ENCODE measurements around the gene CDK5RAP2. TPM values are rescaled to one million over a fixed set of nuclear protein-coding genes. Genes with fewer than 3 reads are reported as not detected.

Gene CDK5RAP2
- total and polyA plus RNA-seq, 2 experiments from 2014 or later, result 23.9 to 30.9 TPM

DNA sequence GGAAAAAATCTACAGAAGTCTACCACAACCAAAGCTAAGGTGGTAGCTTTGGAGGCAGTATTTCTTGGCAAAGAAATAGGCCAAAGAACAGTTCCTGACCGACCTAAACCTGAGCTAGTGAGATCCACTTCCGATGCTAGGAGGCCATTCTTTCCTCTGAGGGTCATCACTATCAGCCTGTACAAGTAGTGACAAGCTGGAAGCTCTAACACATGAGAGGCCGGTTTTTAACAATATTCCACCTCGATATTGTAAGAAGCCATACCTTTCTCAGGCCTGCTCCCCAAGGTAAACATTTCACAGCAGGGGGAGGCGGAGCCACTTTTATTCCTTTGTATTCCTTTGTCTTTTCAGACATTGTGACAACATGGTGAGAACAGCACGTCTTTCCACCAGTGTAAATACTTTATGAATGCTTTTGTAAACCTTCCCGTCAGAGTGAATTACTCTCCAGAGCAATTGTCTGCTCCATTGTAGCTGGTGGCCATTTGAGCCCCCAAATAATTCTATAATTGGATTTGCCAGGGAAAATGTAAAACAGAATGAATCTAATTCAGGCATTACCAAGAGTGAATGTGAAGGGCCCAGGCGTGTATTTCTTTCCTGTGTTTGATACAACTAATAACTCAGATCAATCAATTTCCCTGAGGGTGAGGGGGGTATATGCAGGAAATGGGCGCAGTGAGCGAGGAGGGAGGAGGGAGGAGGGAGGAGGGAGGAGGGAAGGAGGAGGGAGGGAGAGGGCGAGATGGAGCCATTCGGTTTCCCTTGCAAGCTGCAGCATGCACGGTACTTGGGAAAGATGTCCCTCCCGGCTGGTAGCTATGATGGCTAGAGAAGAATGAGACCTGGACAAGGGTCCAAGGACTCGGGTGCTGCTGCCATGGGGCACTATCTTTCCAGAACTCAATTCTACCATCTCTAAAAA lies 166.6 kb downstream of the CDK5RAP2 start:
- Histone ChIP-seq H3K9me2 (replicated peaks; ENCODE audit: insufficient read depth) (no peaks in the 10 kb centered on the region), H3K27ac (peak overlapping the region; percentile 89), H3K79me2 (no peaks in the 10 kb centered on the region), H3K4me2 (no peak overlapping the region), H3K36me3 (replicated peaks; ENCODE audit: insufficient read depth, low read depth) (no peaks in the 10 kb centered on the region), H3K4me3 (no peak overlapping the region), H3K9me3 (ENCODE audit: low read depth) (no peaks in the 10 kb centered on the region), H3K4me1 (ENCODE audit: insufficient read depth) (peaks cover 23% of the 10 kb centered on the region), H2AFZ (no peak overlapping the region), H4K20me1 (ENCODE audit: insufficient read depth, poor library complexity, severe bottlenecking) (no peaks in the 10 kb centered on the region), H3K27me3 (no peaks in the 10 kb centered on the region)
- WGBS (ENCODE audit: low lambda C conversion rate, missing lambda C conversion rate), result 64% methylated on average over 12 of the region's 15 CpGs
- no peak for DNase-seq (ENCODE audit: low spot score)
- TF ChIP-seq EZH2 (IDR thresholded peaks at IDR 0.05; ENCODE audit: borderline replicate concordance), result no peak
- TF ChIP-seq, protein P1, sequence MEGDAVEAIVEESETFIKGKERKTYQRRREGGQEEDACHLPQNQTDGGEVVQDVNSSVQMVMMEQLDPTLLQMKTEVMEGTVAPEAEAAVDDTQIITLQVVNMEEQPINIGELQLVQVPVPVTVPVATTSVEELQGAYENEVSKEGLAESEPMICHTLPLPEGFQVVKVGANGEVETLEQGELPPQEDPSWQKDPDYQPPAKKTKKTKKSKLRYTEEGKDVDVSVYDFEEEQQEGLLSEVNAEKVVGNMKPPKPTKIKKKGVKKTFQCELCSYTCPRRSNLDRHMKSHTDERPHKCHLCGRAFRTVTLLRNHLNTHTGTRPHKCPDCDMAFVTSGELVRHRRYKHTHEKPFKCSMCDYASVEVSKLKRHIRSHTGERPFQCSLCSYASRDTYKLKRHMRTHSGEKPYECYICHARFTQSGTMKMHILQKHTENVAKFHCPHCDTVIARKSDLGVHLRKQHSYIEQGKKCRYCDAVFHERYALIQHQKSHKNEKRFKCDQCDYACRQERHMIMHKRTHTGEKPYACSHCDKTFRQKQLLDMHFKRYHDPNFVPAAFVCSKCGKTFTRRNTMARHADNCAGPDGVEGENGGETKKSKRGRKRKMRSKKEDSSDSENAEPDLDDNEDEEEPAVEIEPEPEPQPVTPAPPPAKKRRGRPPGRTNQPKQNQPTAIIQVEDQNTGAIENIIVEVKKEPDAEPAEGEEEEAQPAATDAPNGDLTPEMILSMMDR (IDR thresholded peaks at IDR 0.05; ENCODE audit: poor library complexity), result no peak
- no peak for TF ChIP-seq EZH2phosphoT487 (IDR thresholded peaks at IDR 0.05; ENCODE audit: low read depth, severe bottlenecking, unreplicated experiment)

DNA sequence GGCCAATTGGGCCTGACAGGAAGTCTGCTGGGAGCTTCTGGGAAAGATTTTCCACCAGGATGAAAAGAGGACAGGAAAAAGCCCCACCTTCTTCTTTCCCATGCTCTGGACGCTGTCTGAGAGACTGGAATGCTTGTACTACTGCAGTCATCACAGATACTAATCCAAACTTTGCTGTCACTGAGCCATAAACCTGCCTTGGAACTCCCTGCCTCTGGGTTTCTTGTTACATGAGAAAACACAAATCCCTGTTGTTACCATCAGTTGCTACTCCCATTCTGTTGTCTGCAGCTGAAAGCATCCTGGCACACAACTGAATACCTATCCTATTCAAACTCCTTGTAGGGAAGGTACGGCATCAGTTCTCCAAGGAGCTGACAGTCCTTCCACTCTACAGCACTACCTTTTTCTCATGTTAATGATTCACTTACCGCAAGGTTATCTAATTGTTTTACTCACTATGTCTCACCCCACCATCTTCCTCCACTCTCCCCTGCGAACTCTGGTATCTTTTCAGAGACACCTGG lies 167.5 kb downstream of the CDK5RAP2 start:
- Histone ChIP-seq H2AFZ (no peak overlapping the region), H3K4me1 (ENCODE audit: insufficient read depth) (peaks cover 23% of the 10 kb centered on the region), H3K4me2 (no peak overlapping the region), H3K27me3 (no peaks in the 10 kb centered on the region), H3K27ac (peak overlapping the region; percentile 89), H4K20me1 (ENCODE audit: insufficient read depth, poor library complexity, severe bottlenecking) (no peaks in the 10 kb centered on the region), H3K4me3 (no peak overlapping the region), H3K9me2 (replicated peaks; ENCODE audit: insufficient read depth) (no peaks in the 10 kb centered on the region), H3K79me2 (no peaks in the 10 kb centered on the region), H3K36me3 (replicated peaks; ENCODE audit: insufficient read depth, low read depth) (no peaks in the 10 kb centered on the region), H3K9me3 (ENCODE audit: low read depth) (no peaks in the 10 kb centered on the region)
- WGBS (ENCODE audit: low lambda C conversion rate, missing lambda C conversion rate), result 44% methylated on average over 4 of the region's 4 CpGs
- TF ChIP-seq EZH2phosphoT487 (IDR thresholded peaks at IDR 0.05; ENCODE audit: low read depth, severe bottlenecking, unreplicated experiment) (no peak), EZH2 (IDR thresholded peaks at IDR 0.05; ENCODE audit: borderline replicate concordance) (no peak)
- TF ChIP-seq, protein P1 (IDR thresholded peaks at IDR 0.05; ENCODE audit: poor library complexity), result no peak
- peak; percentile 71 for DNase-seq (ENCODE audit: low spot score)

DNA sequence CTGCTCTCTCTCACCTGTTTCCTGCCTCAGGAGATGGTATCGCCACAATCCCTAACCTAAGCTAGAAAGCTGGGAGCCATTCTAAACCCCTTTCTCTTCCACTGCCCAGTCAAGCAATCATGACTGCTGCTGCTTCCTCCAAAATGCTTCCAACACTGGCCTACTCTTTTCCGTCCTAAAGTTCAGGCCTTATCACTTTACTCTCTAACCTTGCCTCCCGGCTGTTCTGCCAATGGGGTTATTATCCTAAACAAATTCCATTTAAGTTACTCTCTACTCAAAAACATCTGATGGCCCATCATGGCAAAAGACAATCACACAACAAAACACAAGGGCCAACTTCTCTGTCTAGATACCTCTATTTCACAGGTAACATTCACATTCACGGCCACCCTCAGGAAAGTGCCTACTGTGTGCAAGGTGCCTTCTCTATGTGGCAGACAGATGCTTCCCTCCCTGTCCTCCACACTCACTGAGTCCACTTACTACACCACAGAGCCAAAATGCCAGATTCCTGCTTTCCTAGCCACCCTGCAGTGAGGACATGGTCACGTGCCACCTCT lies 168.0 kb downstream of the CDK5RAP2 start:
- H3K9me3 ChIP-seq (ENCODE audit: low read depth), result no peaks in the 10 kb centered on the region
- no peak overlapping the region for H3K4me2 ChIP-seq
- peak overlapping the region; percentile 89 for H3K27ac ChIP-seq
- no peak for DNase-seq (ENCODE audit: low spot score)
- no peak overlapping the region for H3K4me3 ChIP-seq
- no peaks in the 10 kb centered on the region for H3K79me2 ChIP-seq
- no peaks in the 10 kb centered on the region for H4K20me1 ChIP-seq (ENCODE audit: insufficient read depth, poor library complexity, severe bottlenecking)
- H3K9me2 ChIP-seq (replicated peaks; ENCODE audit: insufficient read depth), result no peaks in the 10 kb centered on the region
- TF ChIP-seq, protein P1 (IDR thresholded peaks at IDR 0.05; ENCODE audit: poor library complexity), result no peak
- TF ChIP-seq EZH2 (IDR thresholded peaks at IDR 0.05; ENCODE audit: borderline replicate concordance) (no peak), EZH2phosphoT487 (IDR thresholded peaks at IDR 0.05; ENCODE audit: low read depth, severe bottlenecking, unreplicated experiment) (no peak)
- WGBS (ENCODE audit: low lambda C conversion rate, missing lambda C conversion rate), result 77% methylated on average over 5 of the region's 5 CpGs
- no peak overlapping the region for H2AFZ ChIP-seq
- H3K4me1 ChIP-seq (ENCODE audit: insufficient read depth), result peaks cover 23% of the 10 kb centered on the region
- no peaks in the 10 kb centered on the region for H3K36me3 ChIP-seq (replicated peaks; ENCODE audit: insufficient read depth, low read depth)
- no peaks in the 10 kb centered on the region for H3K27me3 ChIP-seq
